Measurements from ENCODE around the gene EIF4A3. TPM values are rescaled to one million over a fixed set of nuclear protein-coding genes. Genes with fewer than 3 reads are reported as not detected.
"Not testable (repeated sequence)": the region's sequence is repeated elsewhere in the genome, so short reads cannot be mapped to it uniquely, and the experiment has no call there.

EIF4A3 gene
- polyA plus RNA-seq, 3 donors = 103 to 115 (median 114) TPM

DNA sequence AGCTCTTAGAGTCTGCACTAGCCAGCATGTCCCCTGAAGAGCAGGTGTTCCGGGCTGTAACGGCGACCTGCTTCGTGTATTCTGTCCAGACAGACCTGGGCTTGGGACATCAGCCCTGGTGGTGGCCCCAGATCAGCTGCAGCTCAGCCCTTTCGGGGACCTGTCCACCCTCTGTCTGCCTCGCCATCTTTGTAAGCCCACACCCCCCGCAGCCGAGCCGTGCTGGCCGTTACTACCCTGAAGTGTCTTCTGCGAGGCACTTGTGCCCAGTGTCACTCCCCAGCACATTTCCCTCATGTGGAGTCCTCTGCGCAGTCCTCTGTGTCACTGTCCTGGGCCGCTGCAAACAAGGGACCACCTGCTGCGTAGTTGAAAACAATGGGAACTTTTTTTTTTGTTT, 33.3 kb upstream of the EIF4A3 start:
- DNase-seq = no peak

DNA sequence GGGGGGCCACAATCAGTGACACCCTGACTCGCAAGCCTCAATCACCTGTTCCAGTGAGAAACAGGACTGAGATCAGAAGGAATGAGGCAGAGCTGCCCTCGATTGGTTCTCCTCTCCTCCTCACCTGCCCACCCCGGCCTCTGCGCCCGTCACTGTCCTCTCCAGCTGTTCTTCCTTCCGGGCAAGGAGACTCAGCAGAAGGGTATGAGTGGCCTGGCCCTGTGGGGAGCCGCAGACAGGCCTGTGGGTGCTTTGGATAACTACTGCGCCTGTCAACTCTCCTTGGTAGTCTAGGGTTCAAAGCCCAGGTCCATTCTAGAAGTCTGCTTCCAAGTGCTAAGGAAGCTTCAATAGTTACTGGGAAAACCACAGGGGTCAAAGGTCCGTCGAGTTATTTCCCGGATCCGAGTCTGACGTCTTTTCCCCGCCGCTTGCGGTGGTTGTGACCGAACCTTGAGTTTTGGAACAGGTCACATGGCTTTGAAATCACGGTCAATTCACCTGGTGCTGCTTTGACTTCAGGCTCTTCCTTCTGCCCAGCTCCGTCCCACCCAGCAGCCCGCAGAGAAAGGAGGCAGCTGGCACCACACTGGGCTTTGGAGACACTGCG, 31.2 kb upstream of the EIF4A3 start:
- DNase-seq = no peak

DNA sequence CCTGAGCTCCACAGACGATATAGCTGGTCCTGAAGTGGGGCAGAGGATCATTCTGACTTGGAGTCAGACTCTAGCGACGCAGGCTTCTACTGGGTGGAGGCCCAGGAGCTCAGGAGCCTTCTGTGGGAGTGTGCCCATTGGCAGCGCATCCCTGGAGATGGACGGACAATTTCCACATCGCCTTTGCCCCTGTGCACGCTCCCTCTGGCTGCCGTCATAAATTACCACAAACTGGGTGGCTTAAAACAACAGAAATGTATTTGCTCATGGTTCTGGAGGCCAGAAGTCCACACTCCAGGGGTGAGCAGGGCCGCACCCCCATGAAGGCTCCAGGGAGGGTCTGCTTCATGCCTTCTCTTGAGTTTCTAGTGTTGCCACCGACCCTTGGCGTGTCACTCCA, 29.8 kb upstream of the EIF4A3 start:
- DNase-seq = no peak

DNA sequence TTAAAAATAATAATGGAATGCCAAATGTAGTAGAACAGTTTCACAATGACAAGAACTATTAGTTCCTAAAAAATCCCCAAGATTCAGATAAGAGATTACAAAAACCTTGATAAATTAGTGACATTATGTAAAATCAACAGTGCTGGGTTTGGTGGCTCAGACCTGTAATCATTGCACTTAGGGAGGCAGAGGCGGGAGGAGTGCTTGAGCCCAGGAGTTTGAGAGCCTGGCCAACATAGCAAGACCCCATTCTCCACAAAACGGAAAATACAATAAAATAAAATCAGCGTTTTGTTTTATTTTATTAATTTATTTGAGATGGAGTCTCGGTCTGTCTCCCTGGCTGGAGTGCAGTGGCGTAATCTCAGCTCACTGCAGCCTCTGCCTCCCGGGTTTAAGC, 27.0 kb upstream of the EIF4A3 start:
- no peak for DNase-seq

DNA sequence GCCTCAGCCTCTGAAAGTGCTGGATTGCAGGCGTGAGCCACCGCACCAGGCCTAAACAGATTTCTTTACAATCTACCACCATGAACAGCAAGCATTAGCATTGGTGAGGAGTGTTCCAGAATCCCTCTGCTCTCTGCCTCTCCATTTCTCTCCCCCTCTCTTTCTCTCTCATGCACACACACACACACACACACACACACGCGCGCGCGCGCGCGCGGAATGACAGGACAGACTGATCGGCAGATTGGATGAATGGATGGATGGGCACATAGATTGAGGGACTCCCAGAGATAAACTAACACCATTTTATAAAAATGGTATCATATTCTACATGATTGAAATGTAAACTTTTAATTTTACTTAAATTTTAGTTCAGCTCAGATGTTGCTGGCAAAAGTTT, 26.2 kb upstream of the EIF4A3 start:
- no peak for DNase-seq

DNA sequence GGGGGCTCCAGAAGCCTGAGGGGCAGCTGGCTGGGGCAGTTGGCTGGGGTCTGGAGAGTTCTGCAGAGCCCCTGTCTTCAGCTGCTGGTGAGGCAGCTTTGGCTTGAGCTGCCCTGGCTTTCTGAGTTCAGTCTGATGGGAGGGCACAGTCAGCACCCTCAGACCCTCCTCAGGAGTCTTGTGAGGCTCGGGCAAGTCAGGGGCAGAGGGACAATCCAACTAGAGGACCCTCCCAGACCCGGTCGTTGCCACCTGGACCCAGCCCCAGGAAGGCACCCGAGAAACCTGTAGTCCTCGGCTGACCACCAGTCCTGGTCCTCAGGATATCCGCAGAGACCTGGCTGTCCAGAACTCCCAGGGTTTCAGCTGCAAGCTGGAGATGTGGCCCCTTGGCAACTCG, 24.8 kb upstream of the EIF4A3 start:
- no peak for DNase-seq

DNA sequence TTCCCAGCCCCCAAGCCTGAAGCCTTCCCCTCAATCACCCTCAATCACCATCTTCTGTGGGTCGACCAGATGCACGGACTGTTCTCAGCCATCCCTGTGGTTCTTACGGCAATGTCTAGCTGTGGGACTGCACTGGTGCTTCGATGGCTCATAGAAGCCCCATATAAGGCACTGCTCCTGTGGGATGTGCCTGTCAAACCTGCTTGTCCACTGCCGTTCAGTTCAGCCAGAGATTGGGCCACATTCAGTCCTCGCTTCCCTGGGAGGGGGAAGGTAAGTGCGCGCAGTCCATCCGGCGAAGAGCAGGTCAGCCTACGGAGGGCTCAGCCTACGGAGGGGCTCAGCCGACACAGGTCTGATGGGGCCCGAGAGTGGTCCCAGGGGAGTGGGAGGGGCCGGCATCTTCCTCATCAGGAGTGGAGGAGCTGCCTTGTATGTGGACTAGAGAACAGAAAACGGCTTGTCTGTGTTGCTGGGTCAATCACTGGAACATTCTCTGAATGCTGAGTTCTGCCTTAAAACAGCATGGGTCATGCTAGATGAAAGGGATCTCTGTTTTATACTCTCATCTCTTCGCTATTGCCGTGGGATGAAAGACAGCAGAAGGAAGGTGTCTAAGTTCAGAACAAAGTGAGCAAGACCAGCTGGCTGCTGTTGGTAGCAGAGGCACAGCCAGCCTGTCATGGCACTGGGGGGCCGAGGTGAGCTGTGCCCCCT, 23.0 kb upstream of the EIF4A3 start, which contains the start of gene CARD14:
TSS of gene CARD14 (plus strand) at position 247 of the 717 bp plus-strand sequence. CDS start 11,409 bp downstream, outside the sequence.
- no peak for DNase-seq

DNA sequence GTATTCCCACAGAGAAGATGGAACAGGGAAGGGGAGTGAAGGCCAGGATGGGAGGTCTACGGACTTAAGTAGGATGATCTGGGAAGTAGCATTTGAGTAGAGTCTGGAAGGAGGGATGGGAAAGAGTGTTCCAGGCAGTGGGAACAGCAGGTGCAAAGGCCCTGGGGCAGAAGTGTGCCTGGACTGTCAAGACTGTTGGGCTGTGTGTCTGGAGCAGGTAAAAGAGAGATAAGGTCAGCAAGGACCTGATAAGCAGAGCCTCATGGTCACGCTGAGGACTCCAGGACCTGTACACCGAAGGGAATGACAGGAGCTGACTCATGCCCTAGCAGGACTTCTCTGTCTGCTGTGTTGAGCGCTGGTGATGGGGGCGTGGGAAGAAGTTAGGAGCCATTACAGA, 22.2 kb upstream of the EIF4A3 start:
- no peak for DNase-seq

DNA sequence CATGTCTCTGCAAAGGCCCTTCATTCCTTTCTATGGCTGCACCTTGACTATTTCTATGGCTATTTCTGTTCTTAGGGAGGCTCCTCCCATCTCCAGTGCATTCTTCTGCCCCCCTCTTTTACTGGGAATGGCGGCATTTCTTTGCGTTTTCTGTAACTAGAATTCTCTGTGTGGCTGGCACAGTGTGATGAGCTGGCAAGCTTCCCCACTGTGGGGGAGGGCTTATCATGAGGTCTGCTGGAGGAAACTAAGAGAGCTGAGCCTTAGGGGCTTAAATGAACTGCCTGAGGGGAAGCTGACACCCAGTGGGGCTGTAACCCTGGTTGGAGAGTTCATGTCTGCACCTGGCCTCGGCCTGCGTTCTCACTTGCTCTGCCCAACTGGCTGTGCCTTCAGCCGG, 21.4 kb upstream of the EIF4A3 start:
- no peak for DNase-seq

DNA sequence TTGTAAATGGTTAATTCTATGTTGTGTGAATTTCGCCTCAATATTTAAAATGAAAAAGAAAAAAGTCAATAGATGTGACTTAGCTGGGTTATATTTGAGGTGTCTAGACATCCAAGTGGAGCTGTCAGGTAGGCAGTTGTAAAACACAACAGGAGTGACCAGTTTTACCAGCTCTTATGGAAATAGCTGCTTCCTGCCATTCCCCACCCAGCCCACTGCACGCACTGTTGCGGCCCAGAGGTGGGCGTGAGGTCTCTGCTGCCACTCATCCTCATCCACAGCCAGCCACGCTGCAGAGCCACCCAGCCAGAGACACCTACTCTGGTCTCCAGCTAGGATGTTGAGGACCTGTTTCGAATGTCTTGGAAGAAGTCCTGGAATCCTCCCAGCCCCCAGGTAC, 19.5 kb upstream of the EIF4A3 start:
- DNase-seq = no peak

DNA sequence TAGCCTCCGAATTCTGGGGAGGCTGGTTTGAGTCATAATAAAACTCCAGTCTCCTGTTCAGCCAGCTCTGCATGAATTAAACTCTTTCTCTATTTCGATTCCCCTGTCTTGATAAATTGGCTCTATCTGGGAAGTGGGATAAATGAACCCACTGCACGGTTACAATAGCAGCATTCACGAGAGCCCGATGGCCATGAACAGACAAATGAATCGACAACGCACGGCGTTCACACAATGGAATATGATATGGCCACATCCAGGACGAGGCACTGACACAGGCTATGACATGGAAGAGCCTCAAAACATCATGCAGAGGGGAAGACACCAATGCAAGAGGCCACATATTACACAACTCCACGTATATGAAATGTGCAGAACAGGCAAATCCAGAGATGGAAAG, 17.3 kb upstream of the EIF4A3 start:
- DNase-seq = no peak

DNA sequence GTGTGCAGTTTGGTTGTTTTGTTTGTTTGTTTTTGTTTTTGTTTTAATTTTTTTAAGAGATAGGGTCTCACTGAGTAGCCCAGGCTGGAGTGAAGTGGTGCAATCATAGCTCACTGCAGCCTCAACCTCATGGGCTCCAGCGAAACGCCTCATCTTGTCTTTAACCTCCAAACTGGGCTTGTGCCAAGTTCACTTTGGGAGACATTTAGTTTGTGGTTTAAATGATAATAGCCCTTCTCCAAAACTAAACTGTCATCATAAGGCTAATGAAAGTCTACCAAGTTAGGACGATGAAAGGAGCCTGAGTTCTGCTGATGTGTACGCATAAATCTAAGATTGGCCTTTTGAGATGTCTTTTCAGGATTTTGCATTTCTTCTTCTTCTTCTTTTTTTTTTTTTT, 16.4 kb upstream of the EIF4A3 start:
- no peak for DNase-seq

DNA sequence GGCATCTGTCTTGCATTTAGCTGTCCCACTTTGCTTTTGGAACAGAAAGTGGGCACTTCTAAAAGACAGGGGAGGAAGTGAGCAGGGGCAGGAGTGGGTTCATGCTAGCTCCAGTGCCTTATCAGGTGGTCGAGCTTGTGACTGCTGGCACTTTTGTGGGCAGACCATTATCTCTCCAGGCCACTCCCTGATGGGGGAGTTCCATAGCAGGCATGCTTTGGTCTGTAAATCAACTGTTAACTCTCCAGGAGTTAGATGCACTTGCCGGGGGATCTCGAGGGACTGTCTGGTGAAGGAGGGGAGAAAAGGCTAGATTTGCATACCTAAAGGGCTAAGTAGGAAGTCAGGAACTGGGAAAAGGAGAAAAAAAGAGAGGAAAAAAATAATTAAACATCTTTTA, 13.6 kb upstream of the EIF4A3 start:
- no peak for DNase-seq

DNA sequence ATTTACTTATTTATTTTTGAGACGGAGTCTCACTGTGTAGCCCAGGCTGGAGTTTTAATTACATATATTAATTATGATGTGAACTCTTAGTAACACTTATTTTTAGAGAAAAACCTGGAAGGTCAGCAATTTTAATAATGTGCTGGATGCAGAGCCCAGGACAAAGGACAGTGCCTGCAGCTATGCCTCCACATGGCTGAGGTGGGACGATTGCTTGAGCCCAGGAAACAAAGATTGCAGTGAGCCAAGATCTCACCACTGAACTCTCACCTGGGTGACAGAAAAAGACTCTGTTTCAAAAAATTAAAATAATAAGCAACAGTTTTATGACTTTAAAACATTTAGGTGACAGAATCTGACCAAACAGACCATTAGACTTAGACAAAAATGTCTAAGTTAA, 11.9 kb upstream of the EIF4A3 start:
- DNase-seq = no peak

DNA sequence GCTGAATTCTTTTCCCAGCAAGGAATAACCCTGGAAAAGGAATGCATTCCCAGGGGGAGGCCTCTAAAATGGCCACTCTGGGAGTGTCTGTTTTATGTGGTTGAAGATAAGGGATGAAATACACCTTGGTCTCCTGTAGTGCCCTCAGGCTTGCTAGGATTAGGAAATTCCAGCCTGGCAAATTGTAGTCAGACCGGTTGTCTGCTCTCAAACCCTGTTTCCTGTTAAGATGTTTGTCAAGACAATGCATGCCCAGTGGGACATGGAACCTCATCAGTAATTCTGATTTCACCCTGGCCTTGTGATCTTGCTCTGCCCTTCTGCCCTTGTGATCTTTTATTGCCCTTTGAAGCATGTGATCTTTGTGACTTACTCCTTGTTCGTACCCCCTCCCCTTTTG, 8.7 kb upstream of the EIF4A3 start:
- DNase-seq = not testable (repeated sequence)

DNA sequence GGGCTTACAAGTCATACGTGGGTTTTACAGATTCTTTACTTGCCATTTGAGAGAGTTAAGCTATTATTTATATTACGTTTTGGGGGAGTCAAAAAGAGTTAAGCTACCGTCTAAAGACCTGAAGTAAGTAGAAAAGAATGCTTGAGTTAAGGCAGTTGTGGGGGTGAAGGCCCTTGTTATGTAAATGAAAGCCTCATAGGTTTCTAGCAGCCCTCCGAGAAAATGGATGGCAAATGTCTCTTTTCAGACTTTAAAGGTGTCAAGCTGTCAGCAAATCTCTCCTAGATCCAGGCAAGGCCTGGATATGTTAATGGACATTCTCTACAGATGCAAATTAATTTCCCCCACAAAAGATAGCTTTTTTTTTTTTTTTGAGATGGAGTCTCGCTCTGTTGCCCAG, 7.2 kb upstream of the EIF4A3 start:
- DNase-seq = no peak

DNA sequence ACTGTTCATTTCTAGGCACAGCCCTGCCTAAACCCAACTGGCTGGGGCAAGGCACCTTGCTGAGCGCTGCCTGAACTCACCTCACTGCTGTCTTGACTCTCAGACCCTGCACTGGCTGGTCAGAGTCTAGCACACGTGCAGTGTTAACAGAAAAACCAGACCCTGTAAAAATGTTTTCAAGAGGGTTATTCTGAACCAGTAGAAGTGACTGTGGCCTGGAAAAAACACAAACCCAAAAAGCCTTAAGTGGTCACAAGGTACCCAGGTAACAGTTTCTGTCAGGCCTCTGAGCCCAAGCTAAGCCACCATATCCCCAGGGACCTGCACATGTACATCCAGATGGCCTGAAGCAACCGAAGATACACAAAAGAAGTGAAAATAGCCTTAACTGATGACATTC, 6.1 kb upstream of the EIF4A3 start:
- no peak for DNase-seq

DNA sequence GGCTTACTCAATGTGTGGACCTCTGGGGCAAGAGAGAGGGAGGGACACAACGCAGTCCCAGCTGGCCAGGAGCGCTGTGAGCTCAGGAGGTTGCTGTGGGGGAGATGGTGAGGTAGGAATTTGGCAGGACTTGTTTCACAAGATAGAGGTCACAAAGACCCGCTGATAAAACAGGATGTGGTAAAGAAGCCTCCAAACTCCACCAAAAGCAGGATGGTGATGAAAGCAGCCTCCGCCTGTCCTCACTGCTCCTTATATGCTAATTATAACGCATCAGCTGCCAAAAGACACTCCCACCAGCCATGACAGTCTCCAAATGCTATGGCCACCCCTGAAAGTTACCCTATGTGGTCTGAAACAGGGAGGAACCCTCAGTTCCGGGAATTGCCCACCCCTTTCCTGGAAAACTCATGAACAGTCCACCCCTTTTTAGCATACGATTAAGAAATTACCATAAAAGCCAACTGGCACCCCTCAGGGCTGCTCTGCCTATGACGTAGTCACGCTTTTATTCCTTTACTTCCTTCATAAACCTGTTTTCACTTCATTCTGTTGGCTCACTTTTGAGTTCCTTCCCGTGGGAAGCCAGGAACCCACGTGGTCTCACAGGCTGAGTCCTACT, 5.3 kb upstream of the EIF4A3 start:
- no peak for DNase-seq

DNA sequence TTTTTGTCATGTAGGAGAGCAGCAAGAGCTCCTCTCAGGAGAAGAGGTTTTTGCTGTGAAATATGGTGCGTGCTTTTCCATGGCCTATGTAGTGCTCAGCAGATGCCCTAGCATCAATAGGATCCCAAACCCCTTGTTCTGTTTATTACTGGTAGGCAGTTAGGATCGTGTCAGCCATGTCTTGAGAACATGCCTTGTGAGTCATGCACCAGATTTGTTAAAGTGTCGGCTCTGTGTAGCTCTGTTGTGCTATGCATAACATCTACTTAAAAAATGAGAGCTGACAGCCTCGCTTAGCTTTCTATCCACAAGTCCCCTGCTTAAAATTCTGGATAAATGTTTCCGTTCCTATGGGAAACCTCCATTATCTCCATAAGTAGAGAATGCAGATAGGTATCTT, 4.4 kb upstream of the EIF4A3 start:
- DNase-seq = no peak

DNA sequence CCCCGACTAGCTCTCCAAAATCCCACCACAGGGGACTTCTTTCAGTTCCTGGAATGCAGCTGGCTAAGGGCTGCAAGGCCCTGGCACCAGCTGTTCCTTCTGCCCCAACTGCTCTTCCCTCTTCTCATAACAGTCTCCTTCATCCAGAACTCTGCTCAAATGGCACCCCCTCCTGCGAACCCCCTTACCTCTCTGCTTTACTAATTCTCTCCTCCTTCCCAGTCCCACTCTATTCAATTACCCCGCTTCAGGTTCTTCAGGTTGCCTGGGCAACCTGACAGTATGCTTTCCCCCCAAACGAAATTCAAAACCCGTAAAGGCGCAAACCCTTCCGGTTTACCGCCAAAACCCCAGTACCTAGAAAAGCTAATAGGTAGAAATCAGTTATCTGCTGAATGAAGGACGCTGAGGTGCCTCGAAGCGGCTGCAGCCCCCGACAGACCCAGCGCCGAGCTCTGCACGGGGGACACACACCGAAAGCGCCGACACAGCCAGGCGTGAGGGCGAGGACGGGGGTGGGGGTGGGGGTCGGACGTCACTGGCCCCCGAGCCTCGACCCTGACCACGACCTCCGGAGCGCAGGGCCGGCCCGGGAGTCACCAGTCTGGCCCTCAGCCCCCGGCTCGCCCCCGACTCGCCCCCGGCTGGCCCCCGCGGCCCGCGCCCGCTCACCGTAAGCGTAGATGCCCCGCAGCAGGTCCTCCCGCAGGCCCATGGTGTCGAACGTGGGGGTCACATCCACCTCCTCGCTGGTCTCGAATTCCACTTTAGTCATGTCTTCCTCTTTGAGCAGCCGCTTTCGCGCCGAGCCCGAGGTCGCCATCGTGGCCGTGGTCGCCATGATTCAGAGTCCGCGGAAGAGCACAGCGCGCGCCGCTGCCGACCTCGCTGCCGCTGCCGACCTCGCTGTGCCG, 550 bp downstream of the EIF4A3 start:
- peak; percentile 41 for DNase-seq

DNA sequence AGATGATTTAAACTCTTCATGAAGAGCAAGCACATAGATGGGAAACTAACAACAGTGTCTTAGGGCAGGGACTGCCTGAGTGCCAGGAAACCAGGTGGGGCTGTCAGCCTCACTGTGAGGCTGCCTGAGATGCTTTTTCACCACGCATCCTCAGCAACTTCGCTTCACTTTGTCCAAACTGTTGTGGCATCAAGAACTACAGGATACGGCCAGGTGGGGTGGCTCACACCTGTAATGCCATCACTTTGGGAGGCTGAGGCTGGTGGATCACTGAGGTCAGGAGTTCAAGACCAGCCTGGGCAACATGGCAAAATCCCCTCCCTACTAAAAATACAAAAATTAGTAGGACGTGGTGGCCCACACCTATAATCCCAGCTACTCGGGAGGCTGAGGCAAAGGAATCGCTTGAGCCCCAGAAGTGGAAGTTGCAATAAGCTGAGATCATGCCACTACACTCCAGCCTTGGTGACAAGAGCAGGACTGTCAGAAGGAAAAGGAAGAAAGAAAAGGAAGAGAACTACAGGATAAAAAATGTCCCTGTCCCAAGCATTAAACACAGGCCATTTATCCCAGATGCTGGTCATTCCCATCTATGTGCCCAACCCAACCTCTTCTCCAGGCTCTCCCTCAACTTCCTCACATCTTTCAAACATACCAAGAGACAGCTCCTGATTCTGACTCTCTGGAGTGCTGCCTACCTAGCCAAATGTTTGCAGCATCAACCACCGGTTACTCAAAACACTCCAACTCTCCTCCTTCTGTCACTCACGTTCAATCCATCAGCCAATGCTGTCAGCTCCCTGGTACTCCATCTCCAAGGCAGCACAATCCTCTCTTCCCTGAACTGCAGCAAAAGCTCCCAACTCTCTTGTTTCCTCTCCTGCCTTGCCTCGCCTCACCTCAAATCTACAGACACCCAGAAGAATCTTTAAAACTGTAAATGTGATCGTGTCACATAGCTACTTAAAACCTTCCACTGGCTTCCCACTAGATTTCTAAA, 1.6 kb downstream of the EIF4A3 start:
- no peak for DNase-seq
